ENCODE data around the gene SAMD3. TPM values are rescaled to one million over a fixed set of nuclear protein-coding genes. Genes with fewer than 3 reads are reported as not detected.
"Not testable (repeated sequence)": the region's sequence is repeated elsewhere in the genome, so short reads cannot be mapped to it uniquely, and the experiment has no call there.

SAMD3 gene, protein sequence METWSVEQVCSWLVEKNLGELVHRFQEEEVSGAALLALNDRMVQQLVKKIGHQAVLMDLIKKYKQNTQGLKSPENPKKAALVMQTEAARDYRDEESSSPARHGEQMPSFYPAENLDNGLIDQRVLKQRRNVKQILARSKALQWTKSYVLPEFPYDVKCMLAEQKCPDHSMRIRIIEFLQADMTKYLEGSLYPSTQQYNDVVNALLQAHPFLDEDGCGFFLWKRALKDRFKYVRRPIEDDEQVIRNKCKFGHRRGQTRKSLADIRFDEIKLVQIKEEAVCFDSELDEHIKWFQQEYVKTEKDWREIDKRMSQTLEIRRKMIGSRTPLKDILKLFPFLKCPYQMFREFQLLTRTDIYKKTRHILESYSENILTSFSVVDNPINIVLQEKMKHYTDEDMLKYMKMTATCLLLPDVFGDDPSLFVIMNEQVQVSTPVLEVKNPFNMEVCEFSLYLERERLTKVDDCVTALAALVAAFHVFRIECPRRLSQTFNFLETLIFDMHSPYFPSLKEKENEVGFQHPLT
- total RNA-seq (2014; rRNA removed; shearing (Covaris generic)) (not detected in 2 replicates), total RNA-seq (2022) (not detected in 2 replicates), Bru-seq, nascent RNA (percentile 1 among the genes with signal in this experiment), BruChase-seq, experiment 1, labeled RNA remaining after a 6-hour chase (percentile 4 among the genes with signal in this experiment), BruChase-seq, experiment 2, labeled RNA remaining after a 2-hour chase (percentile 1 among the genes with signal in this experiment)
- long read RNA-seq = 0 reads

DNA sequence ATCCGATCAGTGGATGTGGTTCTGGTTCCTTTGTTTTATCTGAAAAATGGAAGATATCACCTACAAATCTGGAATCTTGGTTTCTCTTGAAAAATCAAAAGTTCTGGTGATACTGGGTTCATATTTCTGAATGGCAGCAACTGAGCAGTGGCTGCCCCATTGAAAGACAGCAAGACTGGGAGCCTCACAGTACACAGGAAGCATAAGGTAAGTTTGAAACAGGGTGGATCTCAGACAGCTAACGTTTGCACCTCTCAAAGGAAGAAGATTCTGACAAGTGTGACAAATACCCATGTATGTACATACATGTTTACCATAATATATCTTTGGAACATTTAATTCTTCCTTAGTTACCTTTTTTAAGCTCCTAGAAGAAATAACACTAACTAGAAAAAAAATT, at the start of gene SAMD3:
Gene SAMD3 (minus strand): TSS at position 177 of the 400 bp plus-strand sequence. CDS start 7,678 bp downstream, outside the sequence.
- no peaks in the 10 kb centered on the region for H3K9me3 ChIP-seq (ENCODE audit: low read length)
- H3K4me2 ChIP-seq (ENCODE audit: low read length) = 0 out of 2 replicates have a peak within 1 kb of the TSS, but pooled peaks have one; percentile 12
- no peaks in the 10 kb centered on the region for H3K9me2 ChIP-seq (ENCODE audit: insufficient read depth, low read length)
- H2AFZ ChIP-seq (ENCODE audit: low read length) = no peak within 1 kb of the TSS
- TF ChIP-seq, protein P1, sequence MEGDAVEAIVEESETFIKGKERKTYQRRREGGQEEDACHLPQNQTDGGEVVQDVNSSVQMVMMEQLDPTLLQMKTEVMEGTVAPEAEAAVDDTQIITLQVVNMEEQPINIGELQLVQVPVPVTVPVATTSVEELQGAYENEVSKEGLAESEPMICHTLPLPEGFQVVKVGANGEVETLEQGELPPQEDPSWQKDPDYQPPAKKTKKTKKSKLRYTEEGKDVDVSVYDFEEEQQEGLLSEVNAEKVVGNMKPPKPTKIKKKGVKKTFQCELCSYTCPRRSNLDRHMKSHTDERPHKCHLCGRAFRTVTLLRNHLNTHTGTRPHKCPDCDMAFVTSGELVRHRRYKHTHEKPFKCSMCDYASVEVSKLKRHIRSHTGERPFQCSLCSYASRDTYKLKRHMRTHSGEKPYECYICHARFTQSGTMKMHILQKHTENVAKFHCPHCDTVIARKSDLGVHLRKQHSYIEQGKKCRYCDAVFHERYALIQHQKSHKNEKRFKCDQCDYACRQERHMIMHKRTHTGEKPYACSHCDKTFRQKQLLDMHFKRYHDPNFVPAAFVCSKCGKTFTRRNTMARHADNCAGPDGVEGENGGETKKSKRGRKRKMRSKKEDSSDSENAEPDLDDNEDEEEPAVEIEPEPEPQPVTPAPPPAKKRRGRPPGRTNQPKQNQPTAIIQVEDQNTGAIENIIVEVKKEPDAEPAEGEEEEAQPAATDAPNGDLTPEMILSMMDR (conservative IDR thresholded peaks at IDR 0.05; ENCODE audit: low read length) = no peak
- no peak for TF ChIP-seq EZH2phosphoT487 (IDR thresholded peaks at IDR 0.05; ENCODE audit: borderline replicate concordance, low read depth, low read length)
- H3K4me3 ChIP-seq (ENCODE audit: low read depth, low read length, poor library complexity, severe bottlenecking) = no peak within 1 kb of the TSS
- CTCF ChIA-PET (ENCODE audit: unreplicated experiment) = no interaction called here
- no peaks in the 10 kb centered on the region for H3K36me3 ChIP-seq (ENCODE audit: insufficient read depth, low read length)
- intact Hi-C loops (cut with micrococcal nuclease; ENCODE audit: unreplicated experiment) = no loop called here
- no peaks in the 10 kb centered on the region for H4K20me1 ChIP-seq (ENCODE audit: insufficient read depth, low read length)
- BruUV-seq (replicated peaks) = no TSS peak
- H3K4me1 ChIP-seq (ENCODE audit: insufficient read depth, low read length, poor library complexity, severe bottlenecking) = no peaks in the 10 kb centered on the region
- POLR2A ChIA-PET = interaction anchor here (0.9 to 1.0 kb wide), 2 partner anchors 12 to 54 kb away, joined by 3 read pairs; no protein-coding TSS in a partner anchor
- no peaks in the 10 kb centered on the region for H3K79me2 ChIP-seq (ENCODE audit: insufficient read depth, low read depth, low read length)
- no peak for DNase-seq (ENCODE audit: low spot score)
- no peak within 1 kb of the TSS for H3K27ac ChIP-seq (ENCODE audit: low read depth, low read length, poor library complexity, severe bottlenecking)

DNA sequence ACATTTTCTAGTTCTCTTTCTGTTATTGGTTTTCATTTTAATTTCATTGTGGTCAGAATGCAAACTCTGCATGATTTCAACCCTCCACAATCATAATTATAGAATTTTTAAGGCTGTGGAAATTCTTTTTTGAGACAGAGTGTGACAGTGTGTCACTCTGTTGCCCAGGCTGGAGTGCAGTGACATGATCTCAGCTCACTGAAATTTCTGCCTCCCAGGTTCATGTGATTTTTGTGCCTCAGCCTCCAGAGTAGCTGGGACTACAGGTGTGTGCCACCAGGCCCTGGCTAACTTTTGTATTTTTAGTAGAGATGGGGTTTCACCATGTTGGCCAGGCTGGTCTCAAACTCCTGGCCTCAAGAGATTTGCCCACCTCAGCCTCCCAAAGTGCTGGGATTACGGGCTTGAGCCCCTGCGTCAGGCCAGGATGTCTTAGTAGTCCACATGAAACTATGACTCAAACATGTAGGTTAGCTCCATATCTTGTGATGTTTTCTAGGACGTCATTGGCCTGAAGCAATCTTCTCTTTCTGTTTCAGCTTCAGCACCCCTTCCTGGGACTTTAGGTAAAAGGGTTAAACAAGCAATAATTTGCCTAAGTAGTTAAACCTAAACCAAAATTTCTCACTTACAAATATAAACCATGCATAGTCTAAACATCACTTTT, 47.4 kb upstream of the SAMD3 start:
- H3K79me2 ChIP-seq (ENCODE audit: insufficient read depth, low read depth, low read length) = no peaks in the 10 kb centered on the region
- no peaks in the 10 kb centered on the region for H3K36me3 ChIP-seq (ENCODE audit: insufficient read depth, low read length)
- no peak for DNase-seq (ENCODE audit: low spot score)
- no TSS peak for BruUV-seq (replicated peaks)
- H3K4me3 ChIP-seq (ENCODE audit: low read depth, low read length, poor library complexity, severe bottlenecking) = no peak overlapping the region
- no peak overlapping the region for H3K27ac ChIP-seq (ENCODE audit: low read depth, low read length, poor library complexity, severe bottlenecking)
- CTCF ChIA-PET (ENCODE audit: unreplicated experiment) = no interaction called here
- no peaks in the 10 kb centered on the region for H3K9me2 ChIP-seq (ENCODE audit: insufficient read depth, low read length)
- peaks cover 15% of the 10 kb centered on the region; the same call in 1 of the 2 replicates for H3K9me3 ChIP-seq (ENCODE audit: low read length)
- intact Hi-C loops (cut with micrococcal nuclease; ENCODE audit: unreplicated experiment) = no loop called here
- no peak overlapping the region for H3K4me2 ChIP-seq (ENCODE audit: low read length)
- POLR2A ChIA-PET = interaction anchor here (1.0 kb wide), 1 partner anchor 10 kb away, joined by 3 read pairs; no protein-coding TSS in a partner anchor
- no peaks in the 10 kb centered on the region for H3K4me1 ChIP-seq (ENCODE audit: insufficient read depth, low read length, poor library complexity, severe bottlenecking)
- no peak for TF ChIP-seq EZH2phosphoT487 (IDR thresholded peaks at IDR 0.05; ENCODE audit: borderline replicate concordance, low read depth, low read length)
- TF ChIP-seq, protein P1 (conservative IDR thresholded peaks at IDR 0.05; ENCODE audit: low read length) = no peak
- no peak overlapping the region for H2AFZ ChIP-seq (ENCODE audit: low read length)
- no peaks in the 10 kb centered on the region for H4K20me1 ChIP-seq (ENCODE audit: insufficient read depth, low read length)

DNA sequence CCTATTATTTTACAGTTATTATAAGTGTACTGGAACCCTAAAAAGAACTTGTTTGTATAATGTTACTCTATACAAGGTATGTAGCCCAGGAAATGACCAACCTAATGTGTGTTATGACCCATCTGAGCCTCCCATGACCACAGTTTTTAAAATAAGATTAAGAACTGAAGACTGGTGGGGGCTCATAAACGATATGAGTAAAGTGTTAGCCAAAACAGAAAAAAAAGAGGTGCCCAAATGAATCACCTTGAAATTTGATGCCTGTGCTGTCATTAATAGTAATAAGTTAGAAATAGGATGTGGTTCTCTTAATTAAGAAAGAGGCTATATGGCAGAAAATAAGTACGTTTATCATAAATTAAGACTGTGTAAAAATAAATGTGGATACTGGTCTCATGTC, 42.8 kb upstream of the SAMD3 start:
- CTCF ChIA-PET (ENCODE audit: unreplicated experiment); intact Hi-C loops (cut with micrococcal nuclease; ENCODE audit: unreplicated experiment): not testable (repeated sequence)

More for the DNA sequence above, 42.8 kb upstream of the SAMD3 start:
- H3K4me1 ChIP-seq (ENCODE audit: insufficient read depth, low read length, poor library complexity, severe bottlenecking); H3K36me3 ChIP-seq (ENCODE audit: insufficient read depth, low read length); H3K4me2 ChIP-seq (ENCODE audit: low read length); H4K20me1 ChIP-seq (ENCODE audit: insufficient read depth, low read length); H3K79me2 ChIP-seq (ENCODE audit: insufficient read depth, low read depth, low read length); H3K4me3 ChIP-seq (ENCODE audit: low read depth, low read length, poor library complexity, severe bottlenecking); POLR2A ChIA-PET; H3K9me2 ChIP-seq (ENCODE audit: insufficient read depth, low read length); H2AFZ ChIP-seq (ENCODE audit: low read length); DNase-seq (ENCODE audit: low spot score); H3K27ac ChIP-seq (ENCODE audit: low read depth, low read length, poor library complexity, severe bottlenecking); BruUV-seq (replicated peaks); H3K9me3 ChIP-seq (ENCODE audit: low read length): not testable (repeated sequence)

All from OCI-LY7 (cell line).